MM.1S (cell line): ENCODE data around the gene ZBTB26.
"Not testable (repeated sequence)": the region's sequence is repeated elsewhere in the genome, so short reads cannot be mapped to it uniquely, and the experiment has no call there.

Experiments used
- DNase-seq: peaks from one replicate; pipeline ENCODE4 v3.0.0-alpha.2; 2015
- H2AFZ ChIP-seq: fragments of 300-600 bp; sonication (generic); 2 replicates; pipeline ENCODE4 v1.6.0; 2016; ENCODE audit warnings: antibody characterized with exemption, low read length
- H3F3A ChIP-seq: fragments of 300-600 bp; sonication (generic); 2 replicates; pipeline ENCODE4 v1.6.1; 2016; ENCODE audit warnings: mild to moderate bottlenecking, antibody characterized with exemption, low read length, moderate library complexity, mixed read lengths; ENCODE audit not compliant: insufficient read depth
- H3K27ac ChIP-seq: fragments of 300-600 bp; sonication (generic); 2 replicates; pipeline ENCODE4 v1.5.1; 2016; ENCODE audit warnings: mild to moderate bottlenecking, low read length
- H3K27me3 ChIP-seq: fragments of 300-600 bp; sonication (generic); replicated peaks from 2 replicates; pipeline ENCODE4 v1.6.0; 2016; ENCODE audit warnings: low read length; ENCODE audit not compliant: insufficient read depth
- H3K36me3 ChIP-seq: fragments of 300-600 bp; sonication (generic); replicated peaks from 2 replicates; pipeline ENCODE4 v1.6.1; 2016; ENCODE audit warnings: mild to moderate bottlenecking, low read length, mixed read lengths; ENCODE audit not compliant: insufficient read depth
- H3K4me1 ChIP-seq: fragments of 300-600 bp; sonication (generic); 2 replicates; pipeline ENCODE4 v1.6.1; 2016; ENCODE audit warnings: low read length, mixed read lengths
- H3K4me2 ChIP-seq: fragments of 300-600 bp; sonication (generic); 2 replicates; pipeline ENCODE4 v1.6.0; 2016; ENCODE audit warnings: low read depth, low read length
- H3K4me3 ChIP-seq: fragments of 300-600 bp; sonication (generic); 2 replicates; pipeline ENCODE4 v1.5.1; 2016; ENCODE audit warnings: low read length, mixed read lengths
- H3K79me2 ChIP-seq: fragments of 300-600 bp; sonication (generic); 2 replicates; pipeline ENCODE4 v1.6.1; 2016; ENCODE audit warnings: mixed run types, low read length, mixed read lengths
- H3K9ac ChIP-seq: fragments of 300-600 bp; sonication (generic); 2 replicates; pipeline ENCODE4 v1.6.1; 2016; ENCODE audit warnings: low read length, mixed read lengths
- H3K9me2 ChIP-seq: fragments of 300-600 bp; sonication (generic); replicated peaks from 2 replicates; pipeline ENCODE4 v1.6.1; 2016; ENCODE audit warnings: mild to moderate bottlenecking, low read length, mixed read lengths; ENCODE audit not compliant: insufficient read depth
- H3K9me3 ChIP-seq: fragments of 300-600 bp; sonication (generic); replicated peaks from 2 replicates; pipeline ENCODE4 v1.6.1; 2016; ENCODE audit warnings: mild to moderate bottlenecking, low read length, mixed read lengths; ENCODE audit not compliant: insufficient read depth
- H4K20me1 ChIP-seq: fragments of 300-600 bp; sonication (generic); 2 replicates; pipeline ENCODE4 v1.6.1; 2016; ENCODE audit warnings: mild to moderate bottlenecking, low read length, moderate library complexity, mixed read lengths; ENCODE audit not compliant: insufficient read depth
- CTCF ChIP-seq: fragments of 300-600 bp; sonication (generic); IDR thresholded peaks from 2 replicates; pipeline ENCODE4 v1.5.1; 2016; ENCODE audit warnings: antibody characterized with exemption, low read length, mixed read lengths
- EZH2 ChIP-seq: fragments of 300-600 bp; sonication (generic); optimal IDR thresholded peaks from 2 replicates; pipeline ENCODE3; 2017; ENCODE audit warnings: low read depth, mild to moderate bottlenecking, antibody characterized with exemption, low read length, mixed read lengths
- EZH2phosphoT487 ChIP-seq: fragments of 300-600 bp; sonication (generic); IDR thresholded peaks from 2 replicates; pipeline ENCODE4 v1.6.1; 2018; ENCODE audit warnings: antibody characterized with exemption, low read length

Gene ZBTB26

GRCh38 chr9:122912964-122913673 lies 18.2 kb downstream of the ZBTB26 start, which contains the start of gene ZBTB6:
Gene ZBTB6, minus strand, starts transcription at chr9:122913323. Its CDS starts 1,251 bp downstream, at chr9:122912072.
- peak within 1 kb of the TSS; percentile 72 for H3K4me3 ChIP-seq
- H3K36me3 ChIP-seq = no peaks in the 10 kb centered on the region
- H3K4me2 ChIP-seq = peak within 1 kb of the TSS; percentile 62
- peak within 1 kb of the TSS; percentile 37 for H2AFZ ChIP-seq
- no peaks in the 10 kb centered on the region for H3K9me3 ChIP-seq
- H3K27ac ChIP-seq = peak within 1 kb of the TSS; percentile 87
- peaks cover 22% of the 10 kb centered on the region for H3F3A ChIP-seq
- H4K20me1 ChIP-seq = no peaks in the 10 kb centered on the region
- H3K9me2 ChIP-seq = no peaks in the 10 kb centered on the region
- peaks cover 39% of the 10 kb centered on the region for H3K79me2 ChIP-seq
- DNase-seq = peak; percentile 93
- TF ChIP-seq EZH2 (no peak), CTCF (no peak), EZH2phosphoT487 (no peak)
- peaks cover 9% of the 10 kb centered on the region for H3K4me1 ChIP-seq
- H3K9ac ChIP-seq = peak within 1 kb of the TSS; percentile 67
- no peaks in the 10 kb centered on the region for H3K27me3 ChIP-seq

GRCh38 chr9:122912671-122912963 lies 18.7 kb downstream of the ZBTB26 start:
- Histone ChIP-seq H3K4me2 (peak overlapping the region; percentile 62), H2AFZ (peak overlapping the region; percentile 37), H3K9me3 (no peaks in the 10 kb centered on the region), H3K79me2 (peaks cover 39% of the 10 kb centered on the region), H3K9me2 (no peaks in the 10 kb centered on the region), H3K9ac (peak overlapping the region; percentile 67), H3K27ac (peak overlapping the region; percentile 87), H4K20me1 (no peaks in the 10 kb centered on the region), H3F3A (peaks cover 22% of the 10 kb centered on the region), H3K27me3 (no peaks in the 10 kb centered on the region), H3K36me3 (no peaks in the 10 kb centered on the region), H3K4me3 (peak overlapping the region; percentile 72), H3K4me1 (peaks cover 9% of the 10 kb centered on the region)
- no peak for DNase-seq
- TF ChIP-seq CTCF = no peak
- TF ChIP-seq EZH2 = no peak
- no peak for TF ChIP-seq EZH2phosphoT487

GRCh38 chr9:122906122-122906521 lies 25.2 kb downstream of the ZBTB26 start:
- not testable (repeated sequence) for H2AFZ ChIP-seq, H3K4me3 ChIP-seq, H3K9ac ChIP-seq, H3K4me1 ChIP-seq, H3K9me2 ChIP-seq, H4K20me1 ChIP-seq, H3K36me3 ChIP-seq, H3K27me3 ChIP-seq, H3K27ac ChIP-seq, H3K9me3 ChIP-seq, DNase-seq, H3K4me2 ChIP-seq
- peaks cover 62% of the 10 kb centered on the region for H3K79me2 ChIP-seq
- H3F3A ChIP-seq = peaks cover 20% of the 10 kb centered on the region
